Cardiac fibroblast (primary cell): ENCODE results near the gene ADGRE3.
A peak's percentile ranks its signal among the peaks of the same experiment; 100 is the strongest.

Experiments used
- DNase-seq, 2 donors: peaks; one replicate each; pipeline versions ENCODE4 v3.0.0 to v3.0.0-alpha.2; 2010; ENCODE audit warnings: low read depth in 2 of 2
- H3K4me3 ChIP-seq, 2 donors: replicated peaks in 1 of 2; 1 replicate in 1 of 2; 2 replicates in 1 of 2; pipeline ENCODE4 v1.5.1; 2011; ENCODE audit warnings: low read depth in 2 of 2, low read length in 2 of 2, mild to moderate bottlenecking in 2 of 2, moderate library complexity in 1 of 2
- CTCF ChIP-seq: IDR thresholded peaks from one replicate; pipeline ENCODE4 v1.5.1; 2011; ENCODE audit warnings: low read depth, mild to moderate bottlenecking, low read length, inconsistent platforms

ADGRE3 gene

GRCh38 chr19:14700711-14701375 is 26.2 kb upstream of the ADGRE3 start:
- no peak for TF ChIP-seq CTCF
- no peak overlapping the region for H3K4me3 ChIP-seq
- no peak for DNase-seq

GRCh38 chr19:14699641-14700040 is 25.0 kb upstream of the ADGRE3 start:
- DNase-seq, result no peak
- TF ChIP-seq CTCF, result no peak
- H3K4me3 ChIP-seq, result no peak overlapping the region

- H3K4me3 ChIP-seq, result no peak overlapping the region
- DNase-seq, result no peak
- TF ChIP-seq CTCF, result no peak
Observed at GRCh38 chr19:14695471-14695870, 20.8 kb upstream of the ADGRE3 start.

- no peak for DNase-seq
- no peak for TF ChIP-seq CTCF
- no peak overlapping the region for H3K4me3 ChIP-seq
Observed at GRCh38 chr19:14694641-14695266, 20.1 kb upstream of the ADGRE3 start.

- no peak for TF ChIP-seq CTCF
- H3K4me3 ChIP-seq, result peak within 1 kb of the TSS; percentile 82 to 86
- DNase-seq, result peak; percentile 94
Observed at GRCh38 chr19:14689598-14690503, 15.2 kb upstream of the ADGRE3 start, which contains the start of gene ZNF333. Gene ZNF333, plus strand, starts transcription at chr19:14690048. Its CDS starts 3,444 bp downstream, at chr19:14693492.

GRCh38 chr19:14686411-14686810 is 11.8 kb upstream of the ADGRE3 start:
- H3K4me3 ChIP-seq, result no peak overlapping the region
- TF ChIP-seq CTCF, result peak; percentile 21
- DNase-seq, result peak; percentile 27 to 50
